Measurements from ENCODE around the gene SLC25A53.
"Not testable (repeated sequence)": the region's sequence is repeated elsewhere in the genome, so short reads cannot be mapped to it uniquely, and the experiment has no call there.

The SLC25A53 gene

DNA sequence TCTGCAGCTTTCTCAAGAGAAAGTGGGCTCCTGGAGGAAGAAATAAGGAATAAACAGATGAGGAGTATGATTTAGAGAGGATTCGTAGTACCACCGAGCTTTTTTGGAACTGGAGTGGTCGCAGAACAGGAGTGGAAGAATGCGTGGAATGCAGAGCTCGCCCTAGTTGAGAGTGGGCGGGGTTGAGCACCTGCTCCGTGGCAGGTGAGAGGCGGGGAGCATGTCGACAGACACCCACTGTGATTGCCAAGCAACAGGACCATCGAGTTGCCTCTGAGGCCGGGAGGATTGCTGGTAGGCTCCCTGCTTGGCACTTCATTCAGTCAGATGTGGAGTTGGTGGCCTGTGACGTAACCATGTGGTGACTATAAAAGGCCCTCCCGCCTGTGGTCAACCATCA, 101.9 kb downstream of the SLC25A53 start:
- DNase-seq, result not testable (repeated sequence)
